ENCODE results near the gene ERC1.

Gene ERC1

GRCh38 chr12:1377681-1378080, 386.7 kb downstream of the ERC1 start:
- H3K9me3 Mint-ChIP-seq: no peaks in the 10 kb centered on the region
- H3K27me3 Mint-ChIP-seq (ENCODE audit: low read depth): no peaks in the 10 kb centered on the region
- DNase-seq (ENCODE audit: low spot score): no peak
- H3K36me3 Mint-ChIP-seq (ENCODE audit: low read depth): peaks cover 8% of the 10 kb centered on the region
- no peak overlapping the region for H3K4me3 Mint-ChIP-seq
- H3K4me1 Mint-ChIP-seq (ENCODE audit: low read depth): no peaks in the 10 kb centered on the region
- H3K27ac Mint-ChIP-seq: no peak overlapping the region

- Mint-ChIP-seq H3K27ac (no peak overlapping the region), H3K4me3 (no peak overlapping the region), H3K36me3 (ENCODE audit: low read depth) (peaks cover 8% of the 10 kb centered on the region), H3K9me3 (no peaks in the 10 kb centered on the region), H3K4me1 (ENCODE audit: low read depth) (no peaks in the 10 kb centered on the region), H3K27me3 (ENCODE audit: low read depth) (no peaks in the 10 kb centered on the region)
- DNase-seq (ENCODE audit: low spot score): no peak
Measured at GRCh38 chr12:1380171-1380851, 389.3 kb downstream of the ERC1 start.

GRCh38 chr12:1382151-1382550, 391.1 kb downstream of the ERC1 start:
- no peaks in the 10 kb centered on the region for H3K27me3 Mint-ChIP-seq (ENCODE audit: low read depth)
- H3K4me3 Mint-ChIP-seq: no peak overlapping the region
- H3K9me3 Mint-ChIP-seq: no peaks in the 10 kb centered on the region
- H3K27ac Mint-ChIP-seq: no peak overlapping the region
- no peaks in the 10 kb centered on the region for H3K4me1 Mint-ChIP-seq (ENCODE audit: low read depth)
- peaks cover under 1% of the 10 kb centered on the region for H3K36me3 Mint-ChIP-seq (ENCODE audit: low read depth)
- DNase-seq (ENCODE audit: low spot score): no peak

- Mint-ChIP-seq H3K4me1 (ENCODE audit: low read depth) (no peaks in the 10 kb centered on the region), H3K9me3 (no peaks in the 10 kb centered on the region), H3K4me3 (no peak overlapping the region), H3K36me3 (ENCODE audit: low read depth) (no peaks in the 10 kb centered on the region), H3K27me3 (ENCODE audit: low read depth) (no peaks in the 10 kb centered on the region), H3K27ac (no peak overlapping the region)
- no peak for DNase-seq (ENCODE audit: low spot score)
Measured at GRCh38 chr12:1382826-1383225, 391.8 kb downstream of the ERC1 start.

GRCh38 chr12:1383758-1384157, 392.7 kb downstream of the ERC1 start:
- H3K36me3 Mint-ChIP-seq (ENCODE audit: low read depth): peaks cover under 1% of the 10 kb centered on the region
- H3K4me1 Mint-ChIP-seq (ENCODE audit: low read depth): no peaks in the 10 kb centered on the region
- no peak for DNase-seq (ENCODE audit: low spot score)
- no peaks in the 10 kb centered on the region for H3K9me3 Mint-ChIP-seq
- no peaks in the 10 kb centered on the region for H3K27me3 Mint-ChIP-seq (ENCODE audit: low read depth)
- H3K27ac Mint-ChIP-seq: no peak overlapping the region
- H3K4me3 Mint-ChIP-seq: no peak overlapping the region

GRCh38 chr12:1384910-1385309, 393.9 kb downstream of the ERC1 start:
- Mint-ChIP-seq H3K27ac (no peak overlapping the region), H3K27me3 (ENCODE audit: low read depth) (no peaks in the 10 kb centered on the region), H3K4me3 (no peak overlapping the region), H3K36me3 (ENCODE audit: low read depth) (peaks cover 2% of the 10 kb centered on the region), H3K9me3 (no peaks in the 10 kb centered on the region), H3K4me1 (ENCODE audit: low read depth) (no peaks in the 10 kb centered on the region)
- DNase-seq (ENCODE audit: low spot score): no peak

GRCh38 chr12:1391722-1392121, 400.7 kb downstream of the ERC1 start:
- Mint-ChIP-seq H3K36me3 (ENCODE audit: low read depth) (peaks cover 9% of the 10 kb centered on the region), H3K27ac (no peak overlapping the region), H3K9me3 (peaks cover 11% of the 10 kb centered on the region), H3K4me3 (no peak overlapping the region), H3K27me3 (ENCODE audit: low read depth) (no peaks in the 10 kb centered on the region), H3K4me1 (ENCODE audit: low read depth) (no peaks in the 10 kb centered on the region)
- DNase-seq (ENCODE audit: low spot score): no peak

- H3K27me3 Mint-ChIP-seq (ENCODE audit: low read depth): no peaks in the 10 kb centered on the region
- H3K4me1 Mint-ChIP-seq (ENCODE audit: low read depth): no peaks in the 10 kb centered on the region
- no peak for DNase-seq (ENCODE audit: low spot score)
- no peak overlapping the region for H3K4me3 Mint-ChIP-seq
- H3K27ac Mint-ChIP-seq: no peak overlapping the region
- peaks cover 7% of the 10 kb centered on the region for H3K36me3 Mint-ChIP-seq (ENCODE audit: low read depth)
- peaks cover 11% of the 10 kb centered on the region for H3K9me3 Mint-ChIP-seq
Measured at GRCh38 chr12:1395421-1395955, 404.5 kb downstream of the ERC1 start.

- no peak for DNase-seq (ENCODE audit: low spot score)
- no peak overlapping the region for H3K4me3 Mint-ChIP-seq
- no peaks in the 10 kb centered on the region for H3K27me3 Mint-ChIP-seq (ENCODE audit: low read depth)
- H3K4me1 Mint-ChIP-seq (ENCODE audit: low read depth): no peaks in the 10 kb centered on the region
- no peaks in the 10 kb centered on the region for H3K36me3 Mint-ChIP-seq (ENCODE audit: low read depth)
- no peak overlapping the region for H3K27ac Mint-ChIP-seq
- H3K9me3 Mint-ChIP-seq: no peaks in the 10 kb centered on the region
Measured at GRCh38 chr12:1398673-1399072, 407.6 kb downstream of the ERC1 start.

GRCh38 chr12:1401891-1402290, 410.9 kb downstream of the ERC1 start:
- Mint-ChIP-seq H3K27me3 (ENCODE audit: low read depth) (no peaks in the 10 kb centered on the region), H3K4me1 (ENCODE audit: low read depth) (no peaks in the 10 kb centered on the region), H3K36me3 (ENCODE audit: low read depth) (no peaks in the 10 kb centered on the region), H3K9me3 (no peaks in the 10 kb centered on the region), H3K27ac (no peak overlapping the region), H3K4me3 (no peak overlapping the region)
- DNase-seq (ENCODE audit: low spot score): no peak

- Mint-ChIP-seq H3K27me3 (ENCODE audit: low read depth) (no peaks in the 10 kb centered on the region), H3K36me3 (ENCODE audit: low read depth) (no peaks in the 10 kb centered on the region), H3K9me3 (no peaks in the 10 kb centered on the region), H3K4me3 (no peak overlapping the region), H3K4me1 (ENCODE audit: low read depth) (no peaks in the 10 kb centered on the region), H3K27ac (no peak overlapping the region)
- no peak for DNase-seq (ENCODE audit: low spot score)
Measured at GRCh38 chr12:1403417-1403816, 412.4 kb downstream of the ERC1 start.

- Mint-ChIP-seq H3K27ac (no peak overlapping the region), H3K4me1 (ENCODE audit: low read depth) (no peaks in the 10 kb centered on the region), H3K36me3 (ENCODE audit: low read depth) (peaks cover 3% of the 10 kb centered on the region), H3K4me3 (no peak overlapping the region), H3K27me3 (ENCODE audit: low read depth) (no peaks in the 10 kb centered on the region), H3K9me3 (no peaks in the 10 kb centered on the region)
- DNase-seq (ENCODE audit: low spot score): no peak
Measured at GRCh38 chr12:1405619-1406018, 414.6 kb downstream of the ERC1 start.

- H3K27ac Mint-ChIP-seq: no peak overlapping the region
- peaks cover 3% of the 10 kb centered on the region for H3K36me3 Mint-ChIP-seq (ENCODE audit: low read depth)
Measured at GRCh38 chr12:1410794-1411193, 419.8 kb downstream of the ERC1 start.

GRCh38 chr12:1413930-1414329, 422.9 kb downstream of the ERC1 start:
- H3K9me3 Mint-ChIP-seq: no peaks in the 10 kb centered on the region
- H3K36me3 Mint-ChIP-seq (ENCODE audit: low read depth): peaks cover 5% of the 10 kb centered on the region
- no peak for DNase-seq (ENCODE audit: low spot score)
- no peaks in the 10 kb centered on the region for H3K27me3 Mint-ChIP-seq (ENCODE audit: low read depth)
- H3K4me1 Mint-ChIP-seq (ENCODE audit: low read depth): no peaks in the 10 kb centered on the region
- H3K4me3 Mint-ChIP-seq: no peak overlapping the region
- H3K27ac Mint-ChIP-seq: no peak overlapping the region

More at GRCh38 chr12:1410794-1411193, 419.8 kb downstream of the ERC1 start:
- no peak overlapping the region for H3K4me3 Mint-ChIP-seq
- no peaks in the 10 kb centered on the region for H3K9me3 Mint-ChIP-seq
- no peaks in the 10 kb centered on the region for H3K27me3 Mint-ChIP-seq (ENCODE audit: low read depth)
- no peak for DNase-seq (ENCODE audit: low spot score)
- no peaks in the 10 kb centered on the region for H3K4me1 Mint-ChIP-seq (ENCODE audit: low read depth)

- DNase-seq (ENCODE audit: low spot score): no peak
- Mint-ChIP-seq H3K9me3 (peaks cover 18% of the 10 kb centered on the region), H3K27me3 (ENCODE audit: low read depth) (no peaks in the 10 kb centered on the region), H3K4me3 (no peak overlapping the region), H3K36me3 (ENCODE audit: low read depth) (peaks cover 19% of the 10 kb centered on the region), H3K27ac (no peak overlapping the region), H3K4me1 (ENCODE audit: low read depth) (peaks cover 2% of the 10 kb centered on the region)
Measured at GRCh38 chr12:1418144-1418543, 427.1 kb downstream of the ERC1 start.
